Uterus (tissue), 2 donors: Measurements from ENCODE around the gene DIAPH3.

Experiments
- POLR2A ChIP-seq, 2 donors: fragments of 450-650 bp; IDR thresholded peaks; one replicate each; pipeline ENCODE4 v1.6.1; 2016; ENCODE audit warnings: antibody characterized with exemption in 2 of 2, mild to moderate bottlenecking in 1 of 2, moderate library complexity in 1 of 2
- TF ChIP-seq, protein P1 (sequence below), 4 experiments: fragments of 200-600 bp in 2 of 4; fragments of 450-650 bp in 2 of 4; sonication (generic) in 2 of 4; IDR thresholded peaks; one replicate each; pipeline ENCODE4 v1.5.1; 2016 to 2019; ENCODE audit warnings: antibody characterized with exemption in 4 of 4, mild to moderate bottlenecking in 2 of 4, moderate library complexity in 1 of 4

DNA sequence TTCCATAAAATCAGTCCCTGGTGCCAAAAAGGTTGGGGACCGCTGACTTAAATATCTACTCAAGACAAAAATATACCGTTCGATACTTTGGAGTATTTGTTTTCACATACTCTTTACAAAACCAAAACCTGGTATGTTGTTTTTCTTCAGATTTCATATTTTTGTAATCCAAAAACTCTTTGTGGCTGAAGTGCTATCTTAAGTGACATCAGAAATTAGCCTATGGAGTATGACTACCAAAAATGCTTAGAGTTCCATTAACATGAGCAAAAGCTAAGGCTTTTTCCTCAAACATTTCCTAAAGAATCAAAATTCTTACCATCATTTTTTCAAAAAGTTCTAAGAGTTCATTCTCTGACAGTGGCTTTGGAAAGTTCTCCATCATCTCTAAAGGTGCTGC, 52.0 kb downstream of the DIAPH3 start:
- TF ChIP-seq, protein P1, sequence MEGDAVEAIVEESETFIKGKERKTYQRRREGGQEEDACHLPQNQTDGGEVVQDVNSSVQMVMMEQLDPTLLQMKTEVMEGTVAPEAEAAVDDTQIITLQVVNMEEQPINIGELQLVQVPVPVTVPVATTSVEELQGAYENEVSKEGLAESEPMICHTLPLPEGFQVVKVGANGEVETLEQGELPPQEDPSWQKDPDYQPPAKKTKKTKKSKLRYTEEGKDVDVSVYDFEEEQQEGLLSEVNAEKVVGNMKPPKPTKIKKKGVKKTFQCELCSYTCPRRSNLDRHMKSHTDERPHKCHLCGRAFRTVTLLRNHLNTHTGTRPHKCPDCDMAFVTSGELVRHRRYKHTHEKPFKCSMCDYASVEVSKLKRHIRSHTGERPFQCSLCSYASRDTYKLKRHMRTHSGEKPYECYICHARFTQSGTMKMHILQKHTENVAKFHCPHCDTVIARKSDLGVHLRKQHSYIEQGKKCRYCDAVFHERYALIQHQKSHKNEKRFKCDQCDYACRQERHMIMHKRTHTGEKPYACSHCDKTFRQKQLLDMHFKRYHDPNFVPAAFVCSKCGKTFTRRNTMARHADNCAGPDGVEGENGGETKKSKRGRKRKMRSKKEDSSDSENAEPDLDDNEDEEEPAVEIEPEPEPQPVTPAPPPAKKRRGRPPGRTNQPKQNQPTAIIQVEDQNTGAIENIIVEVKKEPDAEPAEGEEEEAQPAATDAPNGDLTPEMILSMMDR (IDR thresholded peaks at IDR 0.05), result no peak
- no peak for TF ChIP-seq POLR2A (IDR thresholded peaks at IDR 0.05)
